Left lobe of liver (tissue), 2 donors: ENCODE measurements around the gene JUND. TPM values are rescaled to one million over a fixed set of nuclear protein-coding genes. Genes with fewer than 3 reads are reported as not detected.
"Not testable (repeated sequence)": the region's sequence is repeated elsewhere in the genome, so short reads cannot be mapped to it uniquely, and the experiment has no call there.

Experiments
- ATAC-seq: fragments of 200-7000 bp; cut with Tn5 transposase; one replicate; pipeline ENCODE4 v1.9.1; 2020; ENCODE audit warnings: mild to moderate bottlenecking, moderate library complexity
- DNase-seq: peaks from one replicate; pipeline ENCODE4 v3.0.0-alpha.2; 2020; ENCODE audit warnings: low spot score
- total RNA-seq: library from RNA; stranded (reverse); gene quantifications from one replicate; pipeline ENCODE4 v1.2.1, GENCODE V29; 2021
- donor health status: DM: no; HTN: no; CAD: no; lungs with moderate emphysema.
- donor health status: DM: no; HTN: yes; CAD: no.

The JUND gene
- 47.4 TPM for total RNA-seq

GRCh38 chr19:18281082-18282020, at the start of gene JUND:
Gene JUND (minus strand): TSS chr19:18281622. CDS start chr19:18281484, 138 bp downstream.
- peak; percentile 70 for ATAC-seq
- DNase-seq = peak; percentile 98

GRCh38 chr19:18330868-18331267, 49.4 kb upstream of the JUND start:
- no peak for ATAC-seq
- DNase-seq = no peak

- ATAC-seq (no peak), DNase-seq (no peak)
These were observed 47.6 kb upstream of the JUND start for GRCh38 chr19:18329035-18329376.

GRCh38 chr19:18328340-18329034, 47.1 kb upstream of the JUND start:
- peak; percentile 94 for ATAC-seq
- DNase-seq = peak; percentile 92

- ATAC-seq (no peak), DNase-seq (no peak)
These were observed 45.4 kb upstream of the JUND start for GRCh38 chr19:18326772-18327171.

GRCh38 chr19:18324373-18324731, 42.9 kb upstream of the JUND start:
- not testable (repeated sequence) for DNase-seq, ATAC-seq

GRCh38 chr19:18322759-18323460, 41.5 kb upstream of the JUND start, which contains the start of gene LSM4:
Gene LSM4 (minus strand): TSS chr19:18323076. CDS start chr19:18323020, 56 bp downstream.
- peak; percentile 99 for DNase-seq
- peak; percentile 90 for ATAC-seq

GRCh38 chr19:18322318-18322758, 40.9 kb upstream of the JUND start:
- peak; percentile 12 for ATAC-seq
- no peak for DNase-seq

- ATAC-seq = no peak
- DNase-seq = no peak
These were observed 40.3 kb upstream of the JUND start for GRCh38 chr19:18321734-18322102.

- ATAC-seq (no peak), DNase-seq (no peak)
These were observed 39.7 kb upstream of the JUND start for GRCh38 chr19:18320865-18321733.

GRCh38 chr19:18319591-18320135, 38.2 kb upstream of the JUND start:
- DNase-seq (peak; percentile 71), ATAC-seq (peak; percentile 30)

GRCh38 chr19:18317961-18318800, 36.8 kb upstream of the JUND start:
- peak; percentile 6 for ATAC-seq

GRCh38 chr19:18313398-18313797, 32.0 kb upstream of the JUND start:
- DNase-seq (no peak), ATAC-seq (no peak)

More at GRCh38 chr19:18317961-18318800, 36.8 kb upstream of the JUND start:
- peak; percentile 56 for DNase-seq

- ATAC-seq (peak; percentile 12), DNase-seq (no peak)
These were observed 30.7 kb upstream of the JUND start for GRCh38 chr19:18312092-18312534.

GRCh38 chr19:18311502-18312091, 30.2 kb upstream of the JUND start:
- ATAC-seq (no peak), DNase-seq (no peak)

- DNase-seq = no peak
- ATAC-seq = no peak
These were observed 29.5 kb upstream of the JUND start for GRCh38 chr19:18310966-18311365.

- DNase-seq = no peak
- no peak for ATAC-seq
These were observed 28.9 kb upstream of the JUND start for GRCh38 chr19:18310118-18310909.
